ENCODE results near the gene TREH. TPM values are rescaled to one million over a fixed set of nuclear protein-coding genes. Genes with fewer than 3 reads are reported as not detected.

TREH gene
- total and polyA plus RNA-seq, 12 donors: 0.11 to 4.8 (median 0.83) TPM; not detected in 9

DNA sequence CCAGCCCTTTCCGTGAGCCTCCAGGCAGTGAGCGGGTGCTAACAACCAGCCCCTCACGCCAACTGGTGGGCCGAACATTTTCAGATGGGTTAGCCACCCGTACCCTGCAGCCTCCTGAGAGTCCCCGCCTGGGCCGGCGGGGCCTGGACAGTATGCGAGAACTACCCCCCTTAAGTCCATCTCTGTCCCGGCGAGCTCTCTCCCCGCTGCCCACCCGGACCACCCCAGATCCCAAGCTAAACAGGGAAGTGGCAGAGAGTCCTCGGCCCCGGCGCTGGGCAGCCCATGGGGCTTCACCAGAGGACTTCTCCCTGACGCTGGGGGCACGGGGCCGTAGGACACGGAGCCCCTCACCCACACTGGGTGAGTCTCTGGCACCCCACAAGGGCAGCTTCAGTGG, 51.4 kb downstream of the TREH start:
- peak in 1 of 8 donors; percentile 0 for ATAC-seq
- peaks cover 29 to 99% (median 61%) of the 10 kb centered on the region in 9 donors for H3K4me1 ChIP-seq
- 86 to 93% methylated on average over 20 of the region's 20 CpGs for WGBS, 2 donors
- no peak for DNase-seq
- H3K27me3 ChIP-seq: no peaks in the 10 kb centered on the region
- peak overlapping the region in 9 of 10 donors; percentile 22 to 82 (median 63) for H3K27ac ChIP-seq
- H3K36me3 ChIP-seq: peaks cover 10 to 97% (median 78%) of the 10 kb centered on the region in 9 donors
- TF ChIP-seq, protein P1, sequence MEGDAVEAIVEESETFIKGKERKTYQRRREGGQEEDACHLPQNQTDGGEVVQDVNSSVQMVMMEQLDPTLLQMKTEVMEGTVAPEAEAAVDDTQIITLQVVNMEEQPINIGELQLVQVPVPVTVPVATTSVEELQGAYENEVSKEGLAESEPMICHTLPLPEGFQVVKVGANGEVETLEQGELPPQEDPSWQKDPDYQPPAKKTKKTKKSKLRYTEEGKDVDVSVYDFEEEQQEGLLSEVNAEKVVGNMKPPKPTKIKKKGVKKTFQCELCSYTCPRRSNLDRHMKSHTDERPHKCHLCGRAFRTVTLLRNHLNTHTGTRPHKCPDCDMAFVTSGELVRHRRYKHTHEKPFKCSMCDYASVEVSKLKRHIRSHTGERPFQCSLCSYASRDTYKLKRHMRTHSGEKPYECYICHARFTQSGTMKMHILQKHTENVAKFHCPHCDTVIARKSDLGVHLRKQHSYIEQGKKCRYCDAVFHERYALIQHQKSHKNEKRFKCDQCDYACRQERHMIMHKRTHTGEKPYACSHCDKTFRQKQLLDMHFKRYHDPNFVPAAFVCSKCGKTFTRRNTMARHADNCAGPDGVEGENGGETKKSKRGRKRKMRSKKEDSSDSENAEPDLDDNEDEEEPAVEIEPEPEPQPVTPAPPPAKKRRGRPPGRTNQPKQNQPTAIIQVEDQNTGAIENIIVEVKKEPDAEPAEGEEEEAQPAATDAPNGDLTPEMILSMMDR (IDR thresholded peaks at IDR 0.05): no peak
- no peak overlapping the region for H3K4me3 ChIP-seq
- H3K9me3 ChIP-seq: no peaks in the 10 kb centered on the region
- intact Hi-C loops (cut with DNase I): no loop called here

DNA sequence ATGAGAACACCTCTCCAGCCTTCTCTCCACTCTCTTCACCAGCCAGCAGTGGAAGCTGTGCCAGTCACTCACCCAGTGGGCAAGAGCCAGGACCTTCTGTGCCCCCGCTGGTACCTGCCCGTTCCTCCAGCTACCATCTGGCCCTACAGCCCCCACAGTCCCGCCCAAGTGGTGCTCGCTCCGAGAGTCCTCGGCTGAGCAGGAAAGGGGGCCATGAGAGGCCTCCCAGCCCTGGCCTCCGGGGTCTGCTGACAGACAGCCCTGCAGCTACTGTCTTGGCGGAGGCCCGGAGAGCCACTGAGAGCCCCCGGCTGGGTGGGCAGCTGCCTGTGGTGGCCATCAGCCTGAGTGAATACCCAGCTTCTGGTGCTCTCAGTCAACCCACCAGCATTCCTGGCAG, 51.9 kb downstream of the TREH start:
- TF ChIP-seq, protein P1 (IDR thresholded peaks at IDR 0.05): no peak
- Histone ChIP-seq H3K4me1 (peaks cover 33 to 99% (median 61%) of the 10 kb centered on the region in 9 donors), H3K27me3 (no peaks in the 10 kb centered on the region), H3K27ac (peak overlapping the region in 4 of 10 donors; percentile 59 to 82 (median 69)), H3K4me3 (no peak overlapping the region), H3K9me3 (no peaks in the 10 kb centered on the region), H3K36me3 (peaks cover 10 to 92% (median 78%) of the 10 kb centered on the region in 9 donors)
- DNase-seq (no peak), ATAC-seq (no peak)
- WGBS, 2 donors: 87 to 95% methylated on average over 10 of the region's 10 CpGs
- intact Hi-C loops (cut with DNase I): no loop called here

DNA sequence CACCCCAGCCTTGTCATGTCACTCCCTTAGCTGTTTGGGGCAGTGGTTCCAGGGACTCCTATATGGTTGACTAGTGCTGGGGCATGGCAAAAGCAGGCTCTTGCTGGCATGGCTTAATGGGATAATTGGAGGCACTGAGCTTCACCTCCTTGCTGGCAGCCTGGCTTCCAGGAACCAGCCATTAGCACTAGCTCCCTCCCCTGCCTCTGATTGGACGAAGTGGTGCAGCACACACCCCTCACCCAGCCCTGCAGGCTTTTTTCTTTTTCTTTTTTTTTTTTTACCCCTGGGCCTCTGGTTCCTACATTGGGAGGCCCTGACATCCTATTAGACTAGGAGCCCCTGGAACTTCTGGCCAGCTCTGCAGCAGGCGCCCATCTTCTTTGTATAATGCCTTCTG, 53.5 kb downstream of the TREH start:
- no peaks in the 10 kb centered on the region for H3K9me3 ChIP-seq
- TF ChIP-seq, protein P1 (IDR thresholded peaks at IDR 0.05): no peak
- DNase-seq (no peak), ATAC-seq (no peak)
- WGBS, 2 donors: 83 to 94% methylated on average over 2 of the region's 2 CpGs
- peaks cover 5 to 79% (median 63%) of the 10 kb centered on the region in 9 donors for H3K36me3 ChIP-seq
- intact Hi-C loops (cut with DNase I): no loop called here
- H3K4me1 ChIP-seq: peaks cover 44 to 99% (median 66%) of the 10 kb centered on the region in 9 donors
- no peak overlapping the region for H3K4me3 ChIP-seq
- peaks cover 0 to 10% (median 0%) of the 10 kb centered on the region in 7 donors for H3K27me3 ChIP-seq
- H3K27ac ChIP-seq: peak overlapping the region in 1 of 10 donors; percentile 44

DNA sequence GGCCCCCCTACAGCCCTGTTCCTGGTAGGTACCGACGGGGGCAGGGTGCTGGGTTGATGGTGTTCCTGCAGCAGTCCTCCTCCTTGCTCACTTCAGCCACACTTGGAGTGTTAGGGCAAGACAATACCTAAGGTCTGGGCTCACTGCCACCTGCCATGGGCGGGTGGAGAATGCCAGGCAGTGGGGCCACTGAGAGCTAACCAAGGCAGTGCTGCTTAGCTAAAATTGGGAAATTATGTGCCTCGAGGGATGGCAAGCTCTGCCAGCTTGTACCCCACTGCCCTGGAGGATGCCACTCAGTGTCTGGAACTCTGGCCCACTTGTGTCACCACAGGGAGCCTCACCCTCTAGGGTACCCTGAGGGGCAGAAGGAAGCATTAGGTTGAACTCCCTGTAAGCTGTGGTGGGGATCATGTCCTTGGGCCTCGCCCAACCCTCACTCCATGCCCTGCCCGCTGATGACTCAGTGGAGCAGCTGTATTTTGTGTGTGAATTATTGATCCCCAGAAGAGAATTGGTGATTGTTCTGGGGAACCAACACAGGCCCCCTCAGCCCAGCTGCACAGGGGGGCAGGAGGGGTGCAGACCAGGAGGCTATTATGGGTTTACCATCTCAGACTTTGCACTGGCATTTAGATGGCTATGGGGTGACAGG, 54.3 kb downstream of the TREH start:
- H3K4me3 ChIP-seq: no peak overlapping the region
- intact Hi-C loops (cut with DNase I): no loop called here
- ATAC-seq (no peak), DNase-seq (no peak)
- H3K36me3 ChIP-seq: peaks cover 5 to 72% (median 56%) of the 10 kb centered on the region in 9 donors
- TF ChIP-seq, protein P1 (IDR thresholded peaks at IDR 0.05): no peak
- H3K27ac ChIP-seq: peak overlapping the region in 2 of 10 donors; percentile 7 to 44
- WGBS, 2 donors: 76 to 80% methylated on average over 6 of the region's 6 CpGs
- H3K9me3 ChIP-seq: no peaks in the 10 kb centered on the region
- peaks cover 0 to 16% (median 0%) of the 10 kb centered on the region in 7 donors for H3K27me3 ChIP-seq
- peaks cover 47 to 99% (median 67%) of the 10 kb centered on the region in 9 donors for H3K4me1 ChIP-seq
